GM19395 (cell line): ENCODE measurements around the gene ANK2.
"Not testable (repeated sequence)": the region's sequence is repeated elsewhere in the genome, so short reads cannot be mapped to it uniquely, and the experiment has no call there.

ENCODE experiments used
- ATAC-seq: cut with Tn5 transposase; IDR thresholded peaks from one replicate; pipeline ENCODE4 v1.9.1; 2021; ENCODE audit warnings: mild to moderate bottlenecking, moderate library complexity; ENCODE audit not compliant: unreplicated experiment

The ANK2 gene

GRCh38 chr4:113183032-113183605 lies 133.7 kb downstream of the ANK2 start:
- no peak for ATAC-seq

DNA sequence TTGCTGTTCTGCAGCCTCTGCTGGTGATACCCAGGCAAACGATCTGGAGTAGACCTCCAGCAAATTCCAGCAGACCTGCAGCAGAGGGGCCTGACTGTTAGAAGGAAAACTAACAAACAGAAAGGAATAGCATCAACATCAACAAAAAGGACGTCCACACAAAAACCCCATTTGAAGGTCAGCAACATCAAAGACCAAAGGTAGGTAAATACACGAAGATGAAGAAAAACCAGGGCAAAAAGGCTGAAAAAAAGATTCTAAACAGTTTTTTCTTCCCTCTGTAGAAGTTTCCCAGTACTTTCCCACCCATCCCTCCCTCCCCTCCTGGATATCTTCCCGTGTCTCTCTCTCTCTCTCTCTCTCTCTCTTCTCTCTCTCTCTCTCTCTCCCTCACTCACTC lies 136.8 kb downstream of the ANK2 start:
- ATAC-seq: not testable (repeated sequence)

GRCh38 chr4:113186913-113187312 lies 137.5 kb downstream of the ANK2 start:
- no peak for ATAC-seq

DNA sequence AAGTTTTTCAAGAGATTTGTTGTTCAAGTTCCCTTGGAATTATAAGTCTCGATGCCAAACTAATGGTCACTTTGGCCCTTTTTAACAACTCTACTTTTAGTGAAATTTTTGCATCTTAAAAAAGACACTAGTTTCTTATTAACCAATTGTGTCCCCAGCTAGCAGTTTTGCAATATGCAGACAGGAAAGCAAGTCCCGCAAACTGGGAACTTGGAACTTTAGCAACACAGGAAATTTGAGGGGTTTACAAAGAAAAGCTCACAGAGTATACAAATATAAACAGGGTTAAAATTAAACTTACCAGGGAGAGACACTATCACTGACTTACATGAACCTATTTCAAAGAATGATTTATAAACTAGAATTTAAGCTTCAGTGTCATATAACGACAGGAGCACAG lies 137.9 kb downstream of the ANK2 start:
- no peak for ATAC-seq

DNA sequence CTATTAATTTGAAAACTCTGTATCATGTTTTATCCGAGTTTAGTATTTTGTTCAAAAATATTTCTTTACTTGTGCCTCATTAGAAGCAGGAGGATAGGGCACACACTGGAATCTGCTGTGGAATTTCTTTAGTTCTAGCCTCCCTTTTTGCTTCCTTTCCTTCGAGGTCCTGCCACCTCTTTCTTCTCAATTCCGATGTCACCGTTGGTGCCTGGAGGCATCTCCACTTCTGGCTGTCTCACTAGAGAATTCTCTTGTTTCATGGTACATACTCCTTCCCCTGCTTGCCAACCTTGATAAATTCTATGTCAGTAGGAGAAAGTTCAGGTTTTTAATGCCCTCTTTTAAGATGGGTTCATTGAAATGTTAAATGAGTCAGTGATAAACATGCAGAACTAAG lies 140.1 kb downstream of the ANK2 start:
- ATAC-seq: no peak

DNA sequence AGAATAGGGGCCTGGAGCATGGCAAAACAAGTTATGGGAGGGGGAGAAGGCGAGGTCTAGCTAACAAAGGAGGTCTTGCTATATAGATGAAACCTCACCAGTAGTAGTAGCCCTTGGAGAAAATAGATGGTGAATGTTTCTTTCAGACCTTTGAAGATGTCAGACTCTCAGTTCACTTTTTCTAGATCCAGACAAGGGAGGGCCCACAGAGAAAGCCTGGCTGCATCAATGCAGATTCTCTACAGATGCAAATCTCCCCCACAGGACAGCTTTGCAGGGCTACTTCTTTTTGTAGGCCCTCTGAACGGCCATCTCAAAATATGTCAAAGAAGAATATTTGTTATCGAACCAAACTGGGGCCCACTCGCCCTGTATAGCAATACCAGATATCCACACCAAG lies 159.7 kb downstream of the ANK2 start:
- peak; percentile 71 for ATAC-seq

- ATAC-seq: no peak
These were observed 160.3 kb downstream of the ANK2 start for GRCh38 chr4:113209652-113210320.

- no peak for ATAC-seq
These were observed 163.2 kb downstream of the ANK2 start for GRCh38 chr4:113212613-113213012.

DNA sequence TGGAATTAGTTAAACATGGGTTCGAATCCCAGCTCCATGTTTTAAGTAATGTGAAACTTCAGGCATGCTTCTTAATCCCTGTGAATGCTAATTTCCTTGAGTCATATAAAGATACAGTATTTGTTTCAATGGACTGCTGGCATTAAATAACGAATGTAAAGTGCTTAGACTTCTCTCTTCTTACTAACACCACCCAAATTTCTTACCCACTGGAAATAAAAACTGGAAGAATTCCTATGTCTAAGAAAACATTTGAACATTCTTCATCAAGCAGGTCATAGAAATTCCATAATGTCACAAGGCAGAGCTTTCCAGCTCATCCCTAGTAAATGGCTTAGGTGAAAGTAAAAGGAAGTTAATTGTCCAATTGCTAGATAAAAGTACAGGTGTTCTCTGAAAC lies 172.5 kb downstream of the ANK2 start:
- no peak for ATAC-seq

DNA sequence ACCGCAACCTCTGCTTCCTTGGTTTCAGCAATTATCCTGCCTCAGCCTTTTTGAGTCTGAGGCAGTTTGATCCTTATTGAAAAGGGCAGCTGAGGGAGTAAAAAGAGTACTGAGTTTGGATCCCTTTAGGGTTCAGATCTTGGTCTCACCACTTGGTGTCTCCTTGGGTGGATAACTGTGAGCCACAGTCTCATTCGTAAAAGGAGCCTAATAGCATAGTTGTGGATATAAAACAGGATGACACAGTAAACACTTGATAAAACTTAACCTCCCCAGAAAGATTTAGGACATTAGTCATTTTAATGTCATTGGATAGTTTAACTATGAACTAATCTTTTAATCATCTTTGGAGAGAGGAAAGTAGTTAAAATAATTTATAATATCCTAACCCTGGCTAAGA lies 173.0 kb downstream of the ANK2 start:
- no peak for ATAC-seq

DNA sequence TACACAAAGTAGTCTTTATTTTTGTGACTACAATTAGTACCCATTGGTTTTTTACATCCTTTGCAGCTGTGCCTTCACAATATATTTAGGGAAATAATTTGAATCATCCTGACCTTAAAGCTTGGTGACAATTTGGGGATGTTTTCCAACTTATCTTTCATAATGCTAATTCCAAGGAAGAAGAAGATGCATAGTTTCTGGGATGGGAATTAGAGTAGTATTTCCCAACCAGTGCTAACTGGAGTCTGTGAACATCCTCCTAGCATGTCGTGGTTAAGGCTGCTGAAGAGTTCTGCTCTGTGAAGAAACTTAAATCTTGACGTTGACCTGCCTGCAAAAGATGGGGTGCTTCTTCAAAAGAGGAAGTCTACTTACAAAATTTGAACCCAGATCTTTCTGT lies 173.5 kb downstream of the ANK2 start:
- no peak for ATAC-seq

DNA sequence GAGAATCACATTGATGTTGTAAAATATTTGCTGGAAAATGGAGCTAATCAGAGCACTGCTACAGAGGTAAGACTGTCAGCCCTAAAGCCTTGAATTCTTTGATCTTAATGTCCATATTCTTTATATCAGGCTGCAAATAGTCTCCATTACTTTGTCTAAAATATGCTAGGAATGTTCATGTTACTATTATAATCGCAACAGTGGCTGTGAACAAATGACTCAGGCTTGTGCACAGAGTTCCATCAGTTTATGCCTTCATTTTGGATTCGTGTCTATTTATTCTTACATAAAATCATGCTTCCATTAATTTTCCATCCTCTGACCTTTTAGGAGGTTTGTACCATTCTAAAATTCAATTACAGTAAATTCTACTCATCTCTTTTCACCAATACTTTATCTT lies 182.7 kb downstream of the ANK2 start:
- ATAC-seq: no peak

DNA sequence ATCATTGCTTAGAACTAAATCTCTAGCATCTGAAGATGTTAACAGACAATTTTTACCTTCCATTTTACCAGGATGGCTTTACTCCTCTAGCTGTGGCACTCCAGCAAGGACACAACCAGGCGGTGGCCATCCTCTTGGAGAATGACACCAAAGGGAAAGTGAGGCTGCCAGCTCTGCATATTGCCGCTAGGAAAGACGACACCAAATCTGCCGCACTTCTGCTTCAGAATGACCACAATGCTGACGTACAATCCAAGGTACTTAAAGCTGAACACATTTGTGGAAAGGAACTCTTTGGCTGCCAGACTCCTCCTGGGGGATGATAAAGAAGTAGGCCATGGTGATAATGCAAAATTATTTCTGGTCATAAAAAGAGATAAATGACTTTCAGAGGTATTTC lies 187.5 kb downstream of the ANK2 start:
- no peak for ATAC-seq

GRCh38 chr4:113243312-113243711 lies 193.9 kb downstream of the ANK2 start:
- no peak for ATAC-seq

GRCh38 chr4:113244747-113245146 lies 195.3 kb downstream of the ANK2 start:
- ATAC-seq: not testable (repeated sequence)

DNA sequence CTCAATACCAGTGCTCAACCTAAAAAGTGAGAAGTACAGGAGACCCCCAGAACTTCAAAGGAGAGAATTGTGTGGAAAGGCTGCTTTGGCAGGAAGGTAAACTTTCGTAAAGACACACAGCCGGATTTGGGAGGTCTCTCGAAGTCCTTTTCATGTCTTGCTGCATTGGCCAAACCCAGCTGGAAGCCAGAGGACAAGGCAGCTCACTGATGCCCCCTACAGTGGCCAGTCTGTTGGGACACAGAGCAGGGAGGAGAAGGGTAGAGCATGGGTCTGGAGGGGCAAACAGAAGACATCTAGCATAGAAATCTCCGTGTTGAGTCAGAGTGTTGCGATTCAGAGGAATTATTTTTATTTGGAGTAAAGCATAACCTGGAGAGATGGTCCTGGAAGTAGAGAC lies 198.9 kb downstream of the ANK2 start:
- ATAC-seq: no peak

DNA sequence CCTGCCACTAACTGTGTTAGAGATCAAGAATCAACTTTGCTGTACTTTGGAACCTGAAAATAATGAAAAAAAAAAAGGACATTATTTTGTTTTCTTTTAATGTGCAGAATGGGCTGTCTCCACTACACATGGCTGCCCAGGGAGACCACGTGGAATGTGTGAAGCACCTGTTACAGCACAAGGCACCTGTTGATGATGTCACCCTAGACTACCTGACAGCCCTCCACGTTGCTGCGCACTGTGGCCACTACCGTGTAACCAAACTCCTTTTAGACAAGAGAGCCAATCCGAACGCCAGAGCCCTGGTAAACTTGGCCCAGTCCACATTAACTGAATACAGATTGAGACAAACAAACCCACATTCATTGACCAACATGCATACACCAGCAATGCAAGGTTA lies 206.2 kb downstream of the ANK2 start:
- no peak for ATAC-seq

DNA sequence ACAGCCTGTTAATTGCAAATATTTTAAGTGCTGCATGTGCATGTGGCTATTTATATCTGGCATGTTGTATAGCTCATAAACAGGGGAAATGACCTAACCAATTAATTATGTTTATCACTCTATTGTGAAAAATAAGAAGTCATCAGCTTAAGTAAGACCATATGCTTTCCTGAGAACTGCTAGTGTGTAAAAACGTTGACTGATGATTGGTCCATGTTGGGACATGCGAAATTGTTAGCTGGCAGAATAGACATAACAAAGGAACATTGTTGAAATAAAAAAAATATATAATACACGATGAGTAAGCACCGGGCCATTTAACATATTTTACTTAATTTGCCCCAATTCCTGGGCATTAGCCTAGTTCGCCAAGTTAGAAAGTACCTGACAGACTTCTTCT lies 207.5 kb downstream of the ANK2 start:
- no peak for ATAC-seq

- ATAC-seq: no peak
These were observed 211.2 kb downstream of the ANK2 start for GRCh38 chr4:113260688-113261087.

DNA sequence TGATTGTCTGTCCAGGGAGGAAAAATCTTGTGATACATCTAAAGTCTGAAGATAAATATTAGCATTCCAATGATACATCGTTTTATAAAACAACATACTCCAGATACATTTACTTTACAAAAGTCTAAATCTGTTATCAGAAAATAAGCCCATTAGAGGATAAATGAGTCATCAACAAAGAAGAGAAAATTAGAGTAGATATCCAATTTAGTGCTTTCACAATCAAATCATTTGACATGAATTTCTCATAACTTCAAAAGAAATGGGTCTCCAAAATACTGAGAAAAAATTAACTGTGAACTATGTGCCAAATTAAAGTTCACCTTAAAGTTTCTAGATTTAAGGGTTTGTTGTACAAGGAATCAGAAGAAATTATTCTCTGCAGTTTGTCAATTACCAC lies 213.8 kb downstream of the ANK2 start:
- ATAC-seq: no peak

GRCh38 chr4:113270520-113271319 lies 221.3 kb downstream of the ANK2 start:
- no peak for ATAC-seq

DNA sequence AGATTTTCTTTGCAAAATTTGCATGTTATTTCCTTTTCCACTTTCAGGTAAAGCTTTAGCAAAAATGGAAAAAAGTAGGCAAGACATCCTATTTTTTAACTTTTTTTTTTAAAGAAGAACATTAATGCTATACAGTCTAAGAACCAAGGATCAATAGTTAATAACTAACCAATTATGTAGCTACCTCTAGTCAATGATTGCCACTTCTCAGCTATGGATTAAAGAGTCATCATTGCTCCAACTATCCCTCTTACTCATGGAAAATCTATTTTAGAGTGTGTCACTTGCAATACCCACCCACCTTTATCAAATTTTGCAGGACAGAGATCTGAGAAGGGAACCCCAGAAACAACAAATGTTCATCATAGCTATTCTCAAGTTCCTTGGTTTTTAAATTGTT lies 223.1 kb downstream of the ANK2 start:
- no peak for ATAC-seq
